ENCODE results near the gene NMRK1. TPM values are rescaled to one million over a fixed set of nuclear protein-coding genes. Genes with fewer than 3 reads are reported as not detected.

Gene NMRK1
- polyA plus RNA-seq, 1 of the 3 experiments (the other 2 are of a cell fraction): 8.4 TPM

- TF ChIP-seq, protein P1, sequence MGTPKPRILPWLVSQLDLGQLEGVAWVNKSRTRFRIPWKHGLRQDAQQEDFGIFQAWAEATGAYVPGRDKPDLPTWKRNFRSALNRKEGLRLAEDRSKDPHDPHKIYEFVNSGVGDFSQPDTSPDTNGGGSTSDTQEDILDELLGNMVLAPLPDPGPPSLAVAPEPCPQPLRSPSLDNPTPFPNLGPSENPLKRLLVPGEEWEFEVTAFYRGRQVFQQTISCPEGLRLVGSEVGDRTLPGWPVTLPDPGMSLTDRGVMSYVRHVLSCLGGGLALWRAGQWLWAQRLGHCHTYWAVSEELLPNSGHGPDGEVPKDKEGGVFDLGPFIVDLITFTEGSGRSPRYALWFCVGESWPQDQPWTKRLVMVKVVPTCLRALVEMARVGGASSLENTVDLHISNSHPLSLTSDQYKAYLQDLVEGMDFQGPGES (IDR thresholded peaks at IDR 0.05; ENCODE audit: low read depth, low read length): no peak
- TF ChIP-seq JUND (IDR thresholded peaks at IDR 0.05): no peak
- TF ChIP-seq, protein P2, sequence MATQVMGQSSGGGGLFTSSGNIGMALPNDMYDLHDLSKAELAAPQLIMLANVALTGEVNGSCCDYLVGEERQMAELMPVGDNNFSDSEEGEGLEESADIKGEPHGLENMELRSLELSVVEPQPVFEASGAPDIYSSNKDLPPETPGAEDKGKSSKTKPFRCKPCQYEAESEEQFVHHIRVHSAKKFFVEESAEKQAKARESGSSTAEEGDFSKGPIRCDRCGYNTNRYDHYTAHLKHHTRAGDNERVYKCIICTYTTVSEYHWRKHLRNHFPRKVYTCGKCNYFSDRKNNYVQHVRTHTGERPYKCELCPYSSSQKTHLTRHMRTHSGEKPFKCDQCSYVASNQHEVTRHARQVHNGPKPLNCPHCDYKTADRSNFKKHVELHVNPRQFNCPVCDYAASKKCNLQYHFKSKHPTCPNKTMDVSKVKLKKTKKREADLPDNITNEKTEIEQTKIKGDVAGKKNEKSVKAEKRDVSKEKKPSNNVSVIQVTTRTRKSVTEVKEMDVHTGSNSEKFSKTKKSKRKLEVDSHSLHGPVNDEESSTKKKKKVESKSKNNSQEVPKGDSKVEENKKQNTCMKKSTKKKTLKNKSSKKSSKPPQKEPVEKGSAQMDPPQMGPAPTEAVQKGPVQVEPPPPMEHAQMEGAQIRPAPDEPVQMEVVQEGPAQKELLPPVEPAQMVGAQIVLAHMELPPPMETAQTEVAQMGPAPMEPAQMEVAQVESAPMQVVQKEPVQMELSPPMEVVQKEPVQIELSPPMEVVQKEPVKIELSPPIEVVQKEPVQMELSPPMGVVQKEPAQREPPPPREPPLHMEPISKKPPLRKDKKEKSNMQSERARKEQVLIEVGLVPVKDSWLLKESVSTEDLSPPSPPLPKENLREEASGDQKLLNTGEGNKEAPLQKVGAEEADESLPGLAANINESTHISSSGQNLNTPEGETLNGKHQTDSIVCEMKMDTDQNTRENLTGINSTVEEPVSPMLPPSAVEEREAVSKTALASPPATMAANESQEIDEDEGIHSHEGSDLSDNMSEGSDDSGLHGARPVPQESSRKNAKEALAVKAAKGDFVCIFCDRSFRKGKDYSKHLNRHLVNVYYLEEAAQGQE (IDR thresholded peaks at IDR 0.05; ENCODE audit: low read depth, low read length): no peak
- no peak for TF ChIP-seq RFX5 (IDR thresholded peaks at IDR 0.05; ENCODE audit: low read length)
Measured at GRCh38 chr9:75102177-75102790, 14.3 kb upstream of the NMRK1 start (continued).

- ChIA-PET CTCF (interaction anchor here (0.7 to 1.4 kb wide), 2 partner anchors 9 to 313 kb away, joined by 3 to 5 read pairs; no protein-coding TSS in a partner anchor), POLR2A (no interaction called here)
- no peaks in the 10 kb centered on the region for H3K27me3 ChIP-seq (ENCODE audit: insufficient read depth)
- no peaks in the 10 kb centered on the region for H3K9me3 ChIP-seq
- 25% methylated on average over 9 of the region's 9 CpGs for WGBS (ENCODE audit: low lambda C conversion rate)
- H3K36me3 ChIP-seq (replicated peaks in 1 of 2; ENCODE audit: control insufficient read depth in 1 of 2, insufficient read depth in 2 of 2, low read length in 1 of 2): peaks cover 0 to 5% of the 10 kb centered on the region in 2 experiments
- no peak overlapping the region for H3K9ac ChIP-seq
- peaks cover 33% of the 10 kb centered on the region; the same call in 1 of the 2 replicates for H3K79me2 ChIP-seq (ENCODE audit: insufficient read depth)
- no peaks in the 10 kb centered on the region for H4K20me1 ChIP-seq (ENCODE audit: insufficient read depth)
- peaks cover 0 to 11% of the 10 kb centered on the region in 2 experiments; a peak in 2 of 4 replicates for H3K4me1 ChIP-seq (ENCODE audit: control insufficient read depth in 1 of 2, insufficient read depth in 2 of 2, low read depth in 1 of 2, low read length in 1 of 2)
- TF ChIP-seq RCOR1 (IDR thresholded peaks at IDR 0.05; ENCODE audit: low read length) (no peak), RAD21 (IDR thresholded peaks at IDR 0.05; ENCODE audit: low read length) (no peak), MEF2A (IDR thresholded peaks at IDR 0.05; ENCODE audit: borderline replicate concordance, low read depth) (no peak), GABPA (IDR thresholded peaks at IDR 0.05; ENCODE audit: low read depth) (no peak), FOSL2 (IDR thresholded peaks at IDR 0.05; ENCODE audit: borderline replicate concordance, low read depth) (no peak), FOXJ3 (CRISPR knock-in tag; IDR thresholded peaks at IDR 0.05) (no peak), ZBTB33 (IDR thresholded peaks at IDR 0.05; ENCODE audit: borderline replicate concordance, low read depth) (no peak), EZH2phosphoT487 (IDR thresholded peaks at IDR 0.05; ENCODE audit: borderline replicate concordance, low read depth) (no peak), RFX5 (IDR thresholded peaks at IDR 0.05; ENCODE audit: low read length) (no peak), TAF1 (IDR thresholded peaks at IDR 0.05; ENCODE audit: borderline replicate concordance, low read depth, low read length) (no peak), RXRA (IDR thresholded peaks at IDR 0.05; ENCODE audit: borderline replicate concordance, low read depth) (no peak), YY1 (IDR thresholded peaks at IDR 0.05; ENCODE audit: low read depth) (no peak), SIN3A (IDR thresholded peaks at IDR 0.05; ENCODE audit: borderline replicate concordance, low read depth, low read length) (no peak)
- TF ChIP-seq, protein P3, sequence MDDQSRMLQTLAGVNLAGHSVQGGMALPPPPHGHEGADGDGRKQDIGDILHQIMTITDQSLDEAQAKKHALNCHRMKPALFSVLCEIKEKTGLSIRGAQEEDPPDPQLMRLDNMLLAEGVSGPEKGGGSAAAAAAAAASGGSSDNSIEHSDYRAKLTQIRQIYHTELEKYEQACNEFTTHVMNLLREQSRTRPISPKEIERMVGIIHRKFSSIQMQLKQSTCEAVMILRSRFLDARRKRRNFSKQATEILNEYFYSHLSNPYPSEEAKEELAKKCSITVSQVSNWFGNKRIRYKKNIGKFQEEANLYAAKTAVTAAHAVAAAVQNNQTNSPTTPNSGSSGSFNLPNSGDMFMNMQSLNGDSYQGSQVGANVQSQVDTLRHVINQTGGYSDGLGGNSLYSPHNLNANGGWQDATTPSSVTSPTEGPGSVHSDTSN (IDR thresholded peaks at IDR 0.05): no peak
- TF ChIP-seq, protein P4, sequence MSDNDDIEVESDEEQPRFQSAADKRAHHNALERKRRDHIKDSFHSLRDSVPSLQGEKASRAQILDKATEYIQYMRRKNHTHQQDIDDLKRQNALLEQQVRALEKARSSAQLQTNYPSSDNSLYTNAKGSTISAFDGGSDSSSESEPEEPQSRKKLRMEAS (IDR thresholded peaks at IDR 0.05; ENCODE audit: low read depth): no peak
- peak overlapping the region; percentile 61 for H3K4me2 ChIP-seq
- no peak for DNase-seq
- H3K27ac ChIP-seq (ENCODE audit: low read depth in 2 of 2, low read length in 1 of 2): no peak overlapping the region
- H3F3A ChIP-seq (replicated peaks; ENCODE audit: insufficient read depth): no peaks in the 10 kb centered on the region
- 0 out of 2 replicates have a peak overlapping the region, but pooled peaks have one; percentile 21 for H2AFZ ChIP-seq (ENCODE audit: low read depth)
- no peaks in the 10 kb centered on the region for H3K9me2 ChIP-seq
- H3K4me3 ChIP-seq (ENCODE audit: low read depth in 2 of 2, low read length in 1 of 2): no peak overlapping the region
Measured at GRCh38 chr9:75101004-75101588, 13.1 kb upstream of the NMRK1 start.
